K562 (cell line): ENCODE measurements around the gene CUEDC2. TPM values are rescaled to one million over a fixed set of nuclear protein-coding genes. Genes with fewer than 3 reads are reported as not detected.

Experiments used
- BRF2 ChIP-seq: IDR thresholded peaks from 3 replicates; pipeline ENCODE4 v1.6.1; 2011; ENCODE audit warnings: borderline replicate concordance, mild to moderate bottlenecking; ENCODE audit not compliant: insufficient read length, insufficient read depth
- CBFB ChIP-seq: sonication (generic); formaldehyde crosslinking; IDR thresholded peaks from 2 replicates; pipeline ENCODE4 v1.4.0; 2020; ENCODE audit warnings: mild to moderate bottlenecking, missing genetic modification reagents
- CREB3 ChIP-seq: fragments of 450-650 bp; conservative IDR thresholded peaks from 2 replicates; pipeline ENCODE4 v1.6.1; 2016; ENCODE audit warnings: missing genetic modification characterization, low read depth, mild to moderate bottlenecking, missing compliant biosample characterization, moderate library complexity
- E2F6 ChIP-seq, 2 experiments: IDR thresholded peaks; 2 replicates each; pipeline ENCODE4 v1.6.1; 2011; ENCODE audit warnings: borderline replicate concordance in 1 of 2, control low read depth in 1 of 2, low read depth in 1 of 2, low read length in 1 of 2, mild to moderate bottlenecking in 1 of 2, mixed read lengths in 1 of 2, moderate library complexity in 1 of 2; ENCODE audit not compliant: insufficient read depth in 1 of 2, insufficient read length in 1 of 2, poor library complexity in 1 of 2, severe bottlenecking in 1 of 2; ENCODE audit errors: extremely low read depth in 1 of 2
- EP400 ChIP-seq: fragments of 450-650 bp; IDR thresholded peaks from 2 replicates; pipeline ENCODE4 v1.6.1; 2017; ENCODE audit warnings: antibody characterized with exemption, mild to moderate bottlenecking, moderate library complexity
- GABPA ChIP-seq: fragments of 200-800 bp; sonication (Bioruptor generic); conservative IDR thresholded peaks from 2 replicates; pipeline ENCODE4 v1.6.1; 2016; ENCODE audit warnings: low read depth, missing genetic modification characterization, missing compliant biosample characterization
- LARP7 ChIP-seq: fragments of 450-650 bp; IDR thresholded peaks from 2 replicates; pipeline ENCODE4 v1.6.1; 2016
- SAP30 ChIP-seq: fragments of 200-600 bp; sonication (generic); IDR thresholded peaks from 2 replicates; pipeline ENCODE4 v1.6.1; 2012; ENCODE audit warnings: borderline replicate concordance, low read depth, mild to moderate bottlenecking, moderate library complexity, low read length, control low read depth, inconsistent platforms; ENCODE audit not compliant: insufficient read depth, poor library complexity, severe bottlenecking
- THAP12 ChIP-seq: fragments of 250-450 bp; sonication (Bioruptor Pico); IDR thresholded peaks from 2 replicates; pipeline ENCODE4 v1.9.0; 2021; ENCODE audit warnings: mild to moderate bottlenecking, inconsistent platforms
- ZBTB5 ChIP-seq: fragments of 450-650 bp; IDR thresholded peaks from 2 replicates; pipeline ENCODE4 v1.6.1; 2017; ENCODE audit warnings: antibody characterized with exemption
- ZNF175 ChIP-seq: fragments of 200-800 bp; sonication (Bioruptor generic); IDR thresholded peaks from 2 replicates; pipeline ENCODE4 v1.6.1; 2016; ENCODE audit warnings: low read depth, mild to moderate bottlenecking, missing genetic modification characterization, missing compliant biosample characterization
- ZNF398 ChIP-seq: fragments of 250-450 bp; sonication (Bioruptor Pico); IDR thresholded peaks from 2 replicates; pipeline ENCODE4 v1.8.0; 2021; ENCODE audit warnings: moderate library complexity, mild to moderate bottlenecking, inconsistent platforms
- ZZZ3 ChIP-seq: fragments of 450-650 bp; IDR thresholded peaks from 2 replicates; pipeline ENCODE4 v1.6.1; 2016; ENCODE audit warnings: antibody characterized with exemption, mild to moderate bottlenecking, moderate library complexity
- polyA plus RNA-seq, 8 experiments: library from polyadenylated mRNA; depleted of rRNA in 4 of 8; stranded (reverse) in 5 of 8; unstranded in 3 of 8; fragments of >200 nt; fragmentation: Nextera tagmentation in 2 of 8; fragmentation: Illumina TruSeq in 1 of 8; extraction: Ambion mirVana in 2 of 8; extraction: Trizol in 1 of 8; gene quantifications; 2 replicates each; pipeline versions ENCODE4 v1.2.1 to v1.2.3, GENCODE V29; 2011 to 2014; ENCODE audit warnings: inconsistent platforms in 1 of 8, missing spikeins in 1 of 8
- total RNA-seq, 7 experiments: library from RNA; depleted of rRNA in 6 of 7; stranded (reverse); fragments of >200 nt in 6 of 7; fragmentation: Illumina TruSeq in 2 of 7; extraction: Trizol in 2 of 7; gene quantifications; 2 replicates each; pipeline versions ENCODE4 v1.2.1 to v1.2.3, GENCODE V29; 2011 to 2021; ENCODE audit warnings: low replicate concordance in 1 of 7

The CUEDC2 gene
- total and polyA plus RNA-seq, 9 of the 15 experiments (the other 6 are each of a cell fraction or from before 2014, with no cell fraction given), result 8.5 to 48.9 (median 27.4) TPM

- TF ChIP-seq GABPA (tag) (no peak), E2F6 (IDR thresholded peaks at IDR 0.05; ENCODE audit: borderline replicate concordance in 1 of 2, extremely low read depth in 1 of 2, insufficient read depth in 1 of 2, insufficient read length in 1 of 2, low read depth in 1 of 2, low read length in 1 of 2, poor library complexity in 1 of 2, severe bottlenecking in 1 of 2) (peak in 1 of 2 experiments; percentile 3), ZZZ3 (no peak), CBFB (CRISPR knock-in tag) (0 out of 2 replicates have a peak, but pooled peaks have one; percentile 25), LARP7 (no peak), EP400 (no peak), THAP12 (0 out of 2 replicates have a peak, but pooled peaks have one; percentile 5), SAP30 (peak; percentile 12), BRF2 (no peak), CREB3 (tag) (no peak), ZBTB5 (no peak), ZNF398 (CRISPR knock-in tag) (no peak), ZNF175 (no peak)
These were observed 37.5 kb downstream of the CUEDC2 start (continued) for GRCh38 chr10:102394801-102395399.
